Measurements from ENCODE around the gene SYMPK.

Gene SYMPK

GRCh38 chr19:45879971-45880370 is 17.0 kb upstream of the SYMPK start:
- Histone ChIP-seq H3K79me2 (ENCODE audit: insufficient read depth, low read length) (peaks cover 7% of the 10 kb centered on the region; the same call in 1 of the 2 replicates), H3K9ac (ENCODE audit: low read length) (no peak overlapping the region), H3K9me3 (ENCODE audit: insufficient read depth, low read length) (no peaks in the 10 kb centered on the region), H3K27ac (ENCODE audit: low read depth, low read length) (no peak overlapping the region), H4K20me1 (ENCODE audit: low read depth, low read length) (no peaks in the 10 kb centered on the region), H3K9me2 (replicated peaks; ENCODE audit: insufficient read depth, low read length) (no peaks in the 10 kb centered on the region), H3F3A (ENCODE audit: insufficient read depth) (no peaks in the 10 kb centered on the region), H3K27me3 (ENCODE audit: low read length) (no peaks in the 10 kb centered on the region), H3K4me3 (ENCODE audit: insufficient read depth, low read length, poor library complexity, severe bottlenecking) (no peak overlapping the region), H3K4me2 (ENCODE audit: low read depth, low read length, poor library complexity, severe bottlenecking) (no peak overlapping the region), H2AFZ (ENCODE audit: low read depth, low read length, severe bottlenecking) (no peak overlapping the region), H3K36me3 (ENCODE audit: low read length) (no peaks in the 10 kb centered on the region)
- TF ChIP-seq, protein P1, sequence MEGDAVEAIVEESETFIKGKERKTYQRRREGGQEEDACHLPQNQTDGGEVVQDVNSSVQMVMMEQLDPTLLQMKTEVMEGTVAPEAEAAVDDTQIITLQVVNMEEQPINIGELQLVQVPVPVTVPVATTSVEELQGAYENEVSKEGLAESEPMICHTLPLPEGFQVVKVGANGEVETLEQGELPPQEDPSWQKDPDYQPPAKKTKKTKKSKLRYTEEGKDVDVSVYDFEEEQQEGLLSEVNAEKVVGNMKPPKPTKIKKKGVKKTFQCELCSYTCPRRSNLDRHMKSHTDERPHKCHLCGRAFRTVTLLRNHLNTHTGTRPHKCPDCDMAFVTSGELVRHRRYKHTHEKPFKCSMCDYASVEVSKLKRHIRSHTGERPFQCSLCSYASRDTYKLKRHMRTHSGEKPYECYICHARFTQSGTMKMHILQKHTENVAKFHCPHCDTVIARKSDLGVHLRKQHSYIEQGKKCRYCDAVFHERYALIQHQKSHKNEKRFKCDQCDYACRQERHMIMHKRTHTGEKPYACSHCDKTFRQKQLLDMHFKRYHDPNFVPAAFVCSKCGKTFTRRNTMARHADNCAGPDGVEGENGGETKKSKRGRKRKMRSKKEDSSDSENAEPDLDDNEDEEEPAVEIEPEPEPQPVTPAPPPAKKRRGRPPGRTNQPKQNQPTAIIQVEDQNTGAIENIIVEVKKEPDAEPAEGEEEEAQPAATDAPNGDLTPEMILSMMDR (IDR thresholded peaks at IDR 0.05; ENCODE audit: insufficient read depth, low read length, poor library complexity, severe bottlenecking): no peak
- TF ChIP-seq EZH2phosphoT487 (conservative IDR thresholded peaks at IDR 0.05; ENCODE audit: low read length): no peak

GRCh38 chr19:45879055-45879454 is 16.1 kb upstream of the SYMPK start:
- no peaks in the 10 kb centered on the region for H3K36me3 ChIP-seq (ENCODE audit: low read length)
- H2AFZ ChIP-seq (ENCODE audit: low read depth, low read length, severe bottlenecking): no peak overlapping the region
- H3K4me2 ChIP-seq (ENCODE audit: low read depth, low read length, poor library complexity, severe bottlenecking): no peak overlapping the region
- H3K27ac ChIP-seq (ENCODE audit: low read depth, low read length): no peak overlapping the region
- no peak overlapping the region for H3K4me3 ChIP-seq (ENCODE audit: insufficient read depth, low read length, poor library complexity, severe bottlenecking)
- no peaks in the 10 kb centered on the region for H4K20me1 ChIP-seq (ENCODE audit: low read depth, low read length)
- H3K9ac ChIP-seq (ENCODE audit: low read length): no peak overlapping the region
- H3K9me3 ChIP-seq (ENCODE audit: insufficient read depth, low read length): no peaks in the 10 kb centered on the region
- no peak for TF ChIP-seq EZH2phosphoT487 (conservative IDR thresholded peaks at IDR 0.05; ENCODE audit: low read length)
- TF ChIP-seq, protein P1 (IDR thresholded peaks at IDR 0.05; ENCODE audit: insufficient read depth, low read length, poor library complexity, severe bottlenecking): no peak
- no peaks in the 10 kb centered on the region for H3K79me2 ChIP-seq (ENCODE audit: insufficient read depth, low read length)
- no peaks in the 10 kb centered on the region for H3K27me3 ChIP-seq (ENCODE audit: low read length)
- no peaks in the 10 kb centered on the region for H3F3A ChIP-seq (ENCODE audit: insufficient read depth)
- H3K9me2 ChIP-seq (replicated peaks; ENCODE audit: insufficient read depth, low read length): no peaks in the 10 kb centered on the region

DNA sequence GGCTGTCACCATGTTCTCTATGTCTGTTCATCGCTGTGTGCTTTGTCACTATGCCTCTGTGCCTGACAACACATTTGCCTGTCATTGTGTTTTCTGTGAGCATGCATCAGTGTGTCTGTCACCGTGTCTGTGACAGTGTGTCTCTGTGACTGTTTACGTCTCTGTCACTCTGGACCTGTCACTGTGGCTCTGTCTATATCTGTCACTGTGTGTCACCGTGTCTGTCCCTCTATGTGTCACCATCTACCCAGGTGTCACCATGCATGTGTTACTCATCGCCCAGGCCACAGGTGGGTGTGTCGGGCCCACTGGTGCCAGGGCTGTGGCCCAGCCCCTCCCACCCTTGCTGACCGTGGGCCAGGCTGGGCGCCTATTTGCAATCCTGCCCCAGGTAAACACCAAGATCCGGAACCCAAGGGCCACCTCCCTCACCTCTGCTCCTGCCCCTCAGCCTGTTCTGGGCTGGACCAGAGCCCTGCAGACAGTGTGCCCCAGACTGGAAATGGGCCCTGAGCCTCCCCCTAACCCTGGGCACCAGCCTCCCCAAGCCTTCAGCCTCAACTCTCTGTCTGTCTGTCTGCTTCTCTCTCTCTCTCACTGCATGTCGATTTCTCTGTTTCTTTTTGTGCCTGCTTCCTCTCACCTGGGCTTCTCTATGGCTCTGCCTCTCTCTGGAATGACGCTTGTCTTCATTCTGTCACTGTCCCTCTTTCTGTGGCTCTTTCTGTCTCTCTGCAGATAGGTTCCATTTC is 15.3 kb upstream of the SYMPK start:
- H3K27me3 ChIP-seq (ENCODE audit: low read length): no peaks in the 10 kb centered on the region
- no peaks in the 10 kb centered on the region for H3K36me3 ChIP-seq (ENCODE audit: low read length)
- TF ChIP-seq, protein P1 (IDR thresholded peaks at IDR 0.05; ENCODE audit: insufficient read depth, low read length, poor library complexity, severe bottlenecking): no peak
- no peak for TF ChIP-seq EZH2phosphoT487 (conservative IDR thresholded peaks at IDR 0.05; ENCODE audit: low read length)
- no peaks in the 10 kb centered on the region for H3K79me2 ChIP-seq (ENCODE audit: insufficient read depth, low read length)
- no peak overlapping the region for H2AFZ ChIP-seq (ENCODE audit: low read depth, low read length, severe bottlenecking)
- no peak overlapping the region for H3K9ac ChIP-seq (ENCODE audit: low read length)
- no peaks in the 10 kb centered on the region for H4K20me1 ChIP-seq (ENCODE audit: low read depth, low read length)
- H3K27ac ChIP-seq (ENCODE audit: low read depth, low read length): no peak overlapping the region
- H3K4me2 ChIP-seq (ENCODE audit: low read depth, low read length, poor library complexity, severe bottlenecking): no peak overlapping the region
- no peaks in the 10 kb centered on the region for H3K9me3 ChIP-seq (ENCODE audit: insufficient read depth, low read length)
- no peaks in the 10 kb centered on the region for H3K9me2 ChIP-seq (replicated peaks; ENCODE audit: insufficient read depth, low read length)
- H3K4me3 ChIP-seq (ENCODE audit: insufficient read depth, low read length, poor library complexity, severe bottlenecking): no peak overlapping the region
- no peaks in the 10 kb centered on the region for H3F3A ChIP-seq (ENCODE audit: insufficient read depth)
